K562 (cell line): ENCODE measurements around the gene EFNA1. TPM values are rescaled to one million over a fixed set of nuclear protein-coding genes. Genes with fewer than 3 reads are reported as not detected.

Experiments used
- ATAC-seq: fragments of 200-7000 bp; cut with Tn5 transposase; 3 replicates; pipeline ENCODE4 v1.9.1; 2020; ENCODE audit warnings: moderate library complexity
- BruUV-seq: library from RNA; stranded (reverse); fragments of 400-500 nt; replicated peaks from 2 replicates; lab custom pipeline; 2021; lab: Mats Ljungman, UMichigan
- CTCF ChIA-PET: fragments of 300-600 bp; formaldehyde crosslinking; extraction: SDS; loops from one replicate; lab custom pipeline; 2021; ENCODE audit warnings: low intra/inter-chr PET ratio; lab: Yijun Ruan, JAX
- POLR2A ChIA-PET: fragments of 300-600, 350-650 bp; sonication (Branson Sonifier 250); formaldehyde crosslinking; extraction: SDS; loops from one replicate; lab custom pipeline; 2021; ENCODE audit warnings: antibody characterized with exemption, inconsistent platforms; lab: Yijun Ruan, JAX
- DNase-seq, 4 experiments: peaks; one replicate each; pipeline versions ENCODE4 v3.0.0 to v3.0.0-alpha.2; 2011 to 2018; ENCODE audit warnings: low spot score in 3 of 4, mixed read lengths in 3 of 4; ENCODE audit errors: extremely low read depth in 1 of 4
- FAIRE-seq: peaks from 2 replicates; lab custom pipeline; 2011; peaks lifted over from hg19 to GRCh38; lab: Jason Lieb, UNC
- H2AFZ ChIP-seq: 2 replicates; pipeline ENCODE4 v1.6.0; 2011; ENCODE audit warnings: low read depth, low read length, control low read depth, inconsistent platforms
- H3K27ac ChIP-seq: fragments of 200-600 bp; 3 replicates; pipeline ENCODE4 v1.8.0; 2011; ENCODE audit warnings: low read depth, mild to moderate bottlenecking, control low read depth, inconsistent platforms, low read length, moderate library complexity, mixed read lengths; ENCODE audit errors: extremely low read depth
- H3K27me3 ChIP-seq, 2 experiments: fragments of 300-600 bp in 1 of 2; 2 replicates in 1 of 2; 3 replicates in 1 of 2; pipeline versions ENCODE4 v1.6.0 to v1.8.0; 2011; ENCODE audit warnings: inconsistent platforms in 2 of 2, low read length in 2 of 2, mild to moderate bottlenecking in 1 of 2, mixed read lengths in 1 of 2, moderate library complexity in 1 of 2; ENCODE audit not compliant: control insufficient read depth in 2 of 2, insufficient read depth in 2 of 2
- H3K36me3 ChIP-seq: fragments of 300-600 bp; 3 replicates; pipeline ENCODE4 v1.8.0; 2011; ENCODE audit warnings: mild to moderate bottlenecking, low read length, inconsistent platforms; ENCODE audit not compliant: control insufficient read depth, insufficient read depth
- H3K4me1 ChIP-seq, 2 experiments: fragments of 200-600 bp in 1 of 2; replicated peaks in 1 of 2; 2 replicates in 1 of 2; 3 replicates in 1 of 2; pipeline versions ENCODE4 v1.5.1 to v1.8.0; 2011; ENCODE audit warnings: inconsistent platforms in 2 of 2, low read length in 2 of 2, mild to moderate bottlenecking in 1 of 2, mixed read lengths in 1 of 2, moderate library complexity in 1 of 2; ENCODE audit not compliant: control insufficient read depth in 2 of 2, insufficient read depth in 2 of 2
- H3K4me2 ChIP-seq: 2 replicates; pipeline ENCODE4 v1.6.1; 2011; ENCODE audit warnings: low read length, control low read depth, inconsistent platforms, mixed read lengths; ENCODE audit not compliant: insufficient read depth
- H3K4me3 ChIP-seq: fragments of 200-600 bp; sonication (generic), shearing (Covaris generic); 2 replicates; pipeline ENCODE4 v1.5.1; 2016; ENCODE audit warnings: control low read depth, inconsistent platforms
- H3K79me2 ChIP-seq: fragments of 200-600 bp; 3 replicates; pipeline ENCODE4 v1.8.0; 2011; ENCODE audit warnings: low read length, inconsistent platforms; ENCODE audit not compliant: control insufficient read depth, insufficient read depth
- H3K9ac ChIP-seq, 2 experiments: 2 replicates each; pipeline versions ENCODE4 v1.6.0 to v1.6.1; 2011; ENCODE audit warnings: low read depth in 2 of 2, low read length in 2 of 2, control low read depth in 1 of 2, inconsistent platforms in 1 of 2, mild to moderate bottlenecking in 1 of 2, mixed read lengths in 1 of 2; ENCODE audit not compliant: insufficient read depth in 1 of 2
- H3K9me1 ChIP-seq: one replicate; pipeline ENCODE4 v1.6.0; 2011; ENCODE audit warnings: inconsistent platforms, mild to moderate bottlenecking, low read length, moderate library complexity; ENCODE audit not compliant: control insufficient read depth, insufficient read depth
- H3K9me3 ChIP-seq: replicated peaks from 2 replicates; pipeline ENCODE4 v1.5.1; 2011; ENCODE audit warnings: low read depth, low read length, inconsistent platforms; ENCODE audit not compliant: control insufficient read depth, insufficient read depth
- H4K20me1 ChIP-seq: replicated peaks from 2 replicates; pipeline ENCODE4 v1.6.1; 2011; ENCODE audit warnings: low read length, inconsistent platforms, mixed read lengths; ENCODE audit not compliant: control insufficient read depth, insufficient read depth
- XRCC5 ChIP-seq: fragments of 200-400 bp; formaldehyde crosslinking; IDR thresholded peaks from 2 replicates; pipeline ENCODE4 v1.6.1; 2017; ENCODE audit warnings: low read depth, mild to moderate bottlenecking, low read length
- ZBTB33 ChIP-seq: sonication (generic); formaldehyde crosslinking; IDR thresholded peaks from 2 replicates; pipeline ENCODE4 v1.8.1; 2023; ENCODE audit warnings: mild to moderate bottlenecking, missing genetic modification reagents
- WGBS: fragments of 100-300 bp; shearing (Covaris generic); methylation state at CpG from one replicate; pipeline ENCODE4 v1.1.6; 2016; ENCODE audit warnings: low coverage, mixed read lengths; ENCODE audit not compliant: insufficient coverage; ENCODE audit errors: missing lambda C conversion rate; 5-methylcytosine and 5-hydroxymethylcytosine counted together
- in situ Hi-C: fragments of 300-500 bp; cut with MboI; formaldehyde crosslinking; loops from 4 replicates; pipeline ENCODE4 v1.15.0; 2018; ENCODE audit warnings: inconsistent platforms, mixed read lengths
- intact Hi-C: fragments of 100-400 bp; cut with micrococcal nuclease; formaldehyde crosslinking; loops from 2 replicates; pipeline ENCODE4 v1.14.2; 2022
- polyA plus RNA-seq, 8 experiments: library from polyadenylated mRNA; depleted of rRNA in 4 of 8; stranded (reverse) in 5 of 8; unstranded in 3 of 8; fragments of >200 nt; fragmentation: Nextera tagmentation in 2 of 8; fragmentation: Illumina TruSeq in 1 of 8; extraction: Ambion mirVana in 2 of 8; extraction: Trizol in 1 of 8; gene quantifications; 2 replicates each; pipeline versions ENCODE4 v1.2.1 to v1.2.3, GENCODE V29; 2011 to 2014; ENCODE audit warnings: inconsistent platforms in 1 of 8, missing spikeins in 1 of 8
- total RNA-seq, 7 experiments: library from RNA; depleted of rRNA in 6 of 7; stranded (reverse); fragments of >200 nt in 6 of 7; fragmentation: Illumina TruSeq in 2 of 7; extraction: Trizol in 2 of 7; gene quantifications; 2 replicates each; pipeline versions ENCODE4 v1.2.1 to v1.2.3, GENCODE V29; 2011 to 2021; ENCODE audit warnings: low replicate concordance in 1 of 7

EFNA1 gene
- total and polyA plus RNA-seq, 9 of the 15 experiments (the other 6 are each of a cell fraction or from before 2014, with no cell fraction given), result 2.1 to 9.3 (median 3.0) TPM

- Histone ChIP-seq H3K4me1 (peaks cover 9 to 58% of the 10 kb centered on the region in 2 experiments), H3K9ac (peak overlapping the region in 1 of 2 experiments; percentile 73; a peak in 2 of 4 replicates), H3K36me3 (no peaks in the 10 kb centered on the region), H3K79me2 (no peaks in the 10 kb centered on the region), H3K27ac (no peak overlapping the region), H3K9me3 (no peaks in the 10 kb centered on the region), H3K4me2 (no peak overlapping the region), H3K27me3 (no peaks in the 10 kb centered on the region), H3K4me3 (no peak overlapping the region), H4K20me1 (no peaks in the 10 kb centered on the region), H3K9me1 (no peaks in the 10 kb centered on the region), H2AFZ (no peak overlapping the region)
- CTCF ChIA-PET, result no interaction called here
- ATAC-seq (no peak), DNase-seq (no peak), FAIRE-seq (no peak)
- POLR2A ChIA-PET, result interaction anchor here (1.4 kb wide), 1 partner anchor 11 kb away, joined by 3 read pairs; no protein-coding TSS in a partner anchor
- no TSS peak for BruUV-seq
- in situ Hi-C loops (no loop called here), intact Hi-C loops (no loop called here)
- WGBS, result 36% methylated on average over 18 of the region's 18 CpGs
- no peak for TF ChIP-seq XRCC5
- TF ChIP-seq ZBTB33 (CRISPR knock-in tag), result peak; percentile 41; the same call in 1 of the 2 replicates
These were observed 53.8 kb downstream of the EFNA1 start for GRCh38 chr1:155181371-155182051.
